GM21737 (cell line): ENCODE measurements around the gene DHX32.

Experiments
- ATAC-seq: cut with Tn5 transposase; IDR thresholded peaks from one replicate; pipeline ENCODE4 v1.9.1; 2021; ENCODE audit warnings: mild to moderate bottlenecking, moderate library complexity; ENCODE audit not compliant: unreplicated experiment

The DHX32 gene

DNA sequence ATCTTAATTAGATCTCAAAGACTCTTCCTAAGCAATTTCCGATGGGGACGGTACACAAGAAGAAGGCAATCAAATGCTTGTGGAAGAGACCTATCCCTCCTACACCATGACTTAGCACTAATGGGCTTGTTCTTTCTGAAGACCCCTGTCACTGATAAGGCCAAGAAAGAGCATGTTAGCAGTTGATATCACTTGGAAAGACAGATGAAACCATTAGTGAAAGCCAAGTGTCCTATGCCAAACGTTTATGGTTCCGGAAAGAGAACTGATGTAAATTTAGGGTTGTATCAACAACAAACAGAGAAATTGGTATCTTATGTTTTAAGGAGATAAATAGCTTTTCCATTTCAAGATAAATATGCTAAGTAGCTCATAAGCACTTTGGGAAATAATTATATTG lies 64.5 kb downstream of the DHX32 start:
- ATAC-seq = no peak

DNA sequence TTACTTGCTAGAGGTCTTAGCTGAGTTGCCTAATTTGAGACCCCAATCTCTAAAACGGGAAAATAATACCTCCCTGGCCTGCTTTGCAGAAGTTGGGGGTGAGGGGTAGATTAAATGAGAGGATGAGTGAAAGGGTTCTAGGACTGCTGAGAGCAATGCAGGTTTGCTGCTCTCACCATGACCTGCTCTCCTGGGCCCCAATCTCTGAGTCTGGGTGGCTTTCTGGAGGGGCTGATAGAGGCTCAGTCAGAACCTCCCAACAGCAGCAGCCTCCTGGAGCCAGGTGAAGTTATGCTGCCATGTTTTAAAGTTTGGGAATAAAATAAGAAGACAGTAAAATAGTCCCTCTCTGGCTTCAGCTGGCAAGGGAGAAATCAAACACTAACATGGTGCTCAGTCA lies 65.3 kb downstream of the DHX32 start:
- no peak for ATAC-seq

DNA sequence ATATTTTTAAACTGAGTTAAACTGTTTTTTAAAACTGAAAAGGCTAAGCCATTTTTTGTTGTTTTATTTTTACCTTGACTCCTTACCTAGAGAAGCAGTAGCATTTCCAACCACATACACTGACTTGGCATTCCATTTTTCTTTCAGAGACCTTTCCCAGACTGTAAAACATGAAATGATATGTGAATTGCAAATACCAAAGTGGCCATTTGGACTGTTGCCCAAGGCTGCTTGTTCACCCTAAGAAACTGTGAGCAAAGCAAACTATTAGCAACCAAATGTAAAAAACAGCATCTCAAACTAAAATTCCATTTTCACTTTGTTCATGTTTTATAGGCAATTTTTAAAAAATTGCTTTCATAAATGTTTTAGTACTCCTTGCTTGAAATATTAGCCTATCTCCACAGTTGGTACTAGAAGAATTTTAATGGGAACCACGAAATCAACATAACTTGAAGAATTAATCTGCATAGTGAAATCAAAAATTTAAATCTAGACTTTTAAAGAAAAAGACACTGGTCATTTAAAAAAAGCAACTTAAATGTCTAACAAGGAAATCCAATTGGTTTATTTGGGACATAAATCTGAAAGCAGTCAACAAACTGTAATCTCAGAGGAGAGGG lies 68.9 kb downstream of the DHX32 start:
- no peak for ATAC-seq

DNA sequence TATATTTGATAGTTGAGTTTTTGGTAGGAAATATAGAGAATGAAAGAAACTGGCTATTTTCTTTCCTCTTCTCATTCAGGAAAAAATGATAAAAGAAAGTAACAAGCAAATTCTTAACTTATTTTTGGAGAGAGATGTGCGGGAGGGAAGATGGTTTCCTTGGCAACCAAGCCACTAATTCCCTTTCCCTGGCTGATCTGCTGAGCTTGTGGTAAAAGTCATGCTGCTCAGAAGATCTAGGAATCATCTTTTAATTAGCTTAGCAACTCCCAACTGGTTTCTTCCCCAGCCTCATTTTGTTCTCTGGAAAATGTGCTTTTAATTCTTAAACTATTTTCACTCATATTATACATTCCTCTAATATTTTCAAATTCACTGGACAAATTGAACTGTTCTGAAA lies 69.8 kb downstream of the DHX32 start:
- ATAC-seq = no peak

DNA sequence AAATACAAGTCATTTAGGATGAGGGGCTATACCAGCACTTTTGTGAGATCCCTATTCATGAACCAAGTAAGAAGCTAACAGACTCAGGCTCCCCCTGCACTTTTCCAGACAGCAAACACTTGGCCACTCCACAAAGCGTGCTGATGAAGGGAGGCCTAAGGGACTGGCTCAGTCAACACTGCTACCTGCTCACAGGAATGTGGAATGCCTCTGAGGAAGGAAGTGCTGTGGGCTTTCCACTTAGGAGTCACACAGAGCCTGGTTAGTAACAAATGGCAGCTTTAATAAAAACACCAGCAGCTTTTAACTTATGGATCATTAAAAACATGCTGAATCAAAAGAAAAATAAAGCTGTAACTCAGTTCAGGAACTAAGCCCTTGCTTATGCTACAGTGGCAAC lies 73.0 kb downstream of the DHX32 start:
- no peak for ATAC-seq

DNA sequence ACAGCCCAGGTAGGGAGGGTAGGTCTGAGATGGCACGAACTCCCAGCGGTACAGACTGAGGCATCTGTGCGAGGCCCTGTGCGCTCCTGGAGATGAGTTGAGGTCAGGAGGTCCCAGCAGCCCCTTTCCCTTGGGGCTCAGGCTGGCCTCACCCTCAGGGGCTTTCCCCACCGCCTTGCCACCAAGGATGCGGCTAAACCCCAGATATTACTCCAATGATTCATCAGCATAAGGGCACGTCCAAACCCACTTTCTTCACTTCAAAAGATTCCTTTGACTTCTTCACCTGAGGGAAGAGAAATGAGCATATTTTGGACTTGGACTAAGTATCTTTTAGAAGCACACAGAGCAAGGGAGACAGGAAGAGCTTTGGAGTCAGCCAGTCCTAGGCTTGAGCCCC lies 78.4 kb downstream of the DHX32 start:
- no peak for ATAC-seq

DNA sequence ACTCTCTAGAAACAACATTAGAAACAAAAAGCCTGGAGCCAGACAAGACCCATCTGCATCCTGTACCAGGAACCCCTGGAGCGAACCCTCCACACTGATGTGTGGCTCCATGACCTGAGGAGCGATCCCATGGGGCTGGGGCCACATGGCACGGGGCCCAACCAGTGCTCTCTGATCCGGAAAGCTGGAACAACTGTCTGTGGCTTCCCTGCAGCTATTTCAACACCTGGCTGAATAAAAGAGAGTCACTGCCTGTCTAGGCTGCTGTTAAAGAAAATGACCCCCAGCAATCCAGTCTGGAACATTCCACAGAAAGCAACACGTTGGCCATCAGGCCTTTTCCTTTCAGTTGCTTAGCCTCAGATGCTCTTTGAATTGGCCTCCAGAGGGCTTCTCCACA lies 79.0 kb downstream of the DHX32 start:
- no peak for ATAC-seq

DNA sequence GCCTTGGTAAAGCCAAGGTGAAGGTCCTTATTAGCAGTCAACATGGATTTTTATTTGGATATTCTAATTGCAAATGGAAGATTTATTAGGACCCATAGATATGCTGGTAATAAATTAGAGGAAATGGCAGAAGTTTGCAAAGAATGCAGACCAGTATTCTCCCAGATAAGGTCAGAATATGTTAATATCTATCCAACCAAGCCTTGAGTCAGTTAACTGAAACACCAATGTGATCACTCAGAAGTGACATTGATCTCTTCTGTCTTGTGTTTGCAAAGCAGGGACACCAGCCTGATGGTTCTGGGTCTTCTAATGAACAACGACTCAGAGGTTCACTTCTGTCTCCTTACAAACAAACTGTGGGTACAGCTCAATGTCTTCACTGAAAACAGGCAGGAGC lies 79.5 kb downstream of the DHX32 start:
- ATAC-seq = no peak

DNA sequence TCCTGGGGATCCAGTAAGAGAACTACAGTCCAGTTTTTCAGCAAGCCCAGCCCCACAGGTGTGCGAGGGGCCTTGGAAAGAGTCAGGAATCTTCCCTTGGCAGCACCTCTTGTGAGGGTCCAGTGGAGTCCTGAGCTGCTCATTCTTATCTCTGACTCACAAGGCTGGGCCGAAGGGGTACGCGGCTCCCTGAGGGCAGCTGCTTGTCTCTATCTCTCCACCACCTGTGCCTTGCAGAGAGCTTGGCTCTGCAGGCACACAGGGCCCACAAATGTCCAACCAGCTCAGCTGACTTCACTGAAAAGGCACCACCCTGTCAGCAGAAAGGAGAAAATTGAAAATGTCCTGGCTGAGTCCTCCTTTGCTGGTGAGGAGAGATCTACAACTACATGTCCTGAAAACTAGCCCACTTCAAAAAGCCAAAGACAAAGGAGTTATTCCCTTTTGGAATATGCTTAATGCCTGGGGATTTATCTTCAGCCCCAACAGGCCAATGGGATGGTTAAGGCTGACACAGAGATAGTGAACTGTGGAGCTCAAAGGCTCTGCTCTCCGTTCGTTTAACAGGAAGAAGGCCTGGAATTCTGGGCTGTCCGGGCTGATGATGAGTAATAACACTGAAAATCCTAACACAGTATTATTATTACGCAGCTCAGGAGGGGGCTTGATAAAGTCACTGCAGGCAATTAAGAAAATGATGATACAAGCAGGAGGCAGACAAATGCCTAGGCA lies 81.5 kb downstream of the DHX32 start:
- no peak for ATAC-seq

DNA sequence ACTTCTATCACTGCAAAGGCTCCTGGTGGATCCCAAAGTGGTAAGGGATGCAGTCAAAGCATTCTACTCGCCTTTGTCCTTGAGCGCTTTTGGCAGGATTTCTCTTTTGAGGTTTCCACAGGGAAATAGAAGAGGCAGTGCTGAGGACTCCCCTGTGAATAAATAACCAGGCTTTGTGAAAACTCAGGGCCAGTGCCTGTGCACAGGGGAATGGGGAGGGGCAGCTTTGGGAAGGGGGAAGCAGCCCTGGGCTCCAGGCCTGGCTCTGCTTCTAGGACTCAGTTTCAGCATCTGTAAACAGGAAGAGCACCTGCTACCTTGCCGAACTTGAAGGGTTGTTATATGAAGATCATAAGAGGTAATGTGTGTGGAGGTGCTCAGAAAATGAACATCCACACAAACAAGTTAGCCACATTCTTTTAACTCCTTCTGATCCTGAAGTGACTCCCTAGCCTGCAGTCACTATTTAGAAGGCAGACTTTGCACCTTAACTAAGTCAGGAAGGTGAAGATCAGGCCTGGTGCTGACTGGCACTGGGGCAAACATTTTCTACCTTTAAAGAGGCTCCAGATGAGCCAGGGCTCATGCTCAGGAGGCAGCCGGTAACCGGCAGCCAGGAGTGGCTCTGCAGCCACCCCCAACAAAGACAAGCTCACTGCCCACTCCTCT lies 83.0 kb downstream of the DHX32 start:
- ATAC-seq = no peak

DNA sequence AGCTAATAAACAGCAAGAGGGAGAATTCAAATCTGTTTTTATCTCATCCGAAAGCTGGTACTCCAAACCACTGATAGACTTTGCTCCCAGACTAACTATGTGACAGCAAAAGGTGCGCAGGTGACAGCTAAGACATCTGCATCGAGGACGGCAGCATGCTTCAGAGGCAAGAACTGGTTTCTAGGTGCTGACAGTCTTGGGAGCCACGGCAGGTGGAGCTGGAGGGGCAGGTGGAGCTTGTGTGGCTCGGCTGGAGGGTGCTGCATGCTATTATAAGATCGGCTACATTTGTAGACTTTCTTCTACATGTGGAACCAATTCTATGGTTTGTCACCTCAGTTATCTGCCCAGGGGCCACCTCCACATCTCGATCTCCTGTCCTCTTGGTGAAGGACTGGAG lies 83.7 kb downstream of the DHX32 start:
- no peak for ATAC-seq

DNA sequence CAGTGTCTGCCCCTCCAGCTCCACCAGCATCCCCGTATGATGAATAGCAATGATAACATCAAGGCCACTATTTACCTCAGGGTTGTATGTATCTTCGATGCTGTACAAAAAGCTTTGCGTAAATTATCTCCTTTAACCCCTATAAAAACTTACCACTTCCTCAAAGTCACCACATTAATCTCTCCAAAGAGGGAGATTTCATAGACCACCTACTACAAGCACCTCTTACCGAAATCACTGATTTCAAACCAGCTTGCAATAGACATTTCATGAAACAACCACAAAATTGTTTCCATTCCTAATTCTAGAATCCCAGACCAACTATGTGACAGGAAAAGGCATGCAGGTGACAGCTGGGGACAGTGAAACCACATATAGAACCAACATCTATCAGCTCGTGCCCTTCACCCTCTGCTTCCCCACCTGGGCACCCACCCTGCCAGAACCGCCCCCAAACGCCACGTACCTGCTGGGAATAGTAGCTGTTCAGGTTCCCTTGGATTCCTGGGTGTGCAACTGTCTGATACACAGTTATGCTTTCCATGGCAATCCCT lies 85.4 kb downstream of the DHX32 start:
- no peak for ATAC-seq

DNA sequence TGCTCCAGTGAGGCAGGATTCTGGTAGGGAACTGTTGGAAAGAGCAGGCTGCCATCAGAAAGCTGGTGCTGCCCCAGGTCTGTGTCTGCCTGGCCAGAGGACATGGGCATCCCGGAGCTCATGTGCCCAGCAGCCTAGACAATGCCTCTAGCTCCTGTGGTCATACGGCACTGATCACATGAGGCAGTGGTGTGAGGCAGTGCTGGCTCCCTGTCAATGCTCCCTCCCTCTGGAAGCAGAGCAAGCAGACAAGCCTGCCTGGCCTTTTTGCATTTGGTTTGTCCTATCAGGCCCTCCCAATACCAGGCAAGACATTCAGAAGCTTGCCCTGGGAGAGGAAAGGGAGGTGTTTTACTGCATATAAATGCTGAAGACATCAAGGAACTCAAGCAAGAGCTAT lies 86.0 kb downstream of the DHX32 start:
- no peak for ATAC-seq

DNA sequence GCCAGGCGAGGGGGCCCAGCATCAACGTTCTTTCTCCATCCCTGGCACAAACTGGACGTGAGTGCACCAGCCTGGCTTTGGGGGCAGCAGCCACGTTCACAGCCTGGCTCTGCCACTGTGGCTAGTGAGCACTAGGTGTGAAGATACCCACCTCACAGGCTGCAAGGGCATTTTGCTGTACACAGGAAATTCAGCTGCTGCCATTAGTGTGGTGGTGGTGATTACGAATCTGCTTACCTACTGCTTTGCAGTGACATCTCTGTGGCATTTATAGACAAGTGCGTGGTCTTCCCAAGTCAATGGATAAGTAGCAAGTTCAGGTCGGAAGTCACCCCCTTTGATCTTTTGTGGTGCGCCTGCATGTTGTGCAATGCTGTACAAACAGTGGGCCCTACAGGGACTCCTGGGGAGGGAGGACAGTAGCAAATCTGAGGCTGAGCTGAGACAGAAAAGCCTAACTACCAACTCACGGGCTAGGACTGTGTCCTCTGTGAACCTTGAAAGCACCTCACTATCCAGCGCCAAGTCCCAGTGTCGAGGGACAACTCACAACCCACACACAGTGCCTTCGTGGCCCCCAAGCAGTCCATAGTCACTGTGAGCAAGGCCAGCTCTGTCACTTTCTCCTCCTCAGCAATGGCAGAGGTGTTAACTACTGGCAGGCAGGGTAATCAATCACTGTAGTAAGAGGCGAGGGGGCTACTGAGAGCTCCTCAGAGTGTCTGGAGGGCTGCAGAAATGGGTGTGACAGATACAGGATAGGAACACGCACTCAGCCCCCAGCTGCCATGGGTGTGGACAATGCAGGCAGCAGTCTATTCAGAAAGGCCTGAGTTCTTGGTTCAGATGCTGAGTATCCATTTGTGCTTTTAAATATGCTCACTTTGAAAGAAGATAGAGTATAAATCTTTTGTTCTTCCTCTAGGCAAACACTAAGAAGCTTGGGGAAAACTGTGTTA lies 88.5 kb downstream of the DHX32 start:
- no peak for ATAC-seq

DNA sequence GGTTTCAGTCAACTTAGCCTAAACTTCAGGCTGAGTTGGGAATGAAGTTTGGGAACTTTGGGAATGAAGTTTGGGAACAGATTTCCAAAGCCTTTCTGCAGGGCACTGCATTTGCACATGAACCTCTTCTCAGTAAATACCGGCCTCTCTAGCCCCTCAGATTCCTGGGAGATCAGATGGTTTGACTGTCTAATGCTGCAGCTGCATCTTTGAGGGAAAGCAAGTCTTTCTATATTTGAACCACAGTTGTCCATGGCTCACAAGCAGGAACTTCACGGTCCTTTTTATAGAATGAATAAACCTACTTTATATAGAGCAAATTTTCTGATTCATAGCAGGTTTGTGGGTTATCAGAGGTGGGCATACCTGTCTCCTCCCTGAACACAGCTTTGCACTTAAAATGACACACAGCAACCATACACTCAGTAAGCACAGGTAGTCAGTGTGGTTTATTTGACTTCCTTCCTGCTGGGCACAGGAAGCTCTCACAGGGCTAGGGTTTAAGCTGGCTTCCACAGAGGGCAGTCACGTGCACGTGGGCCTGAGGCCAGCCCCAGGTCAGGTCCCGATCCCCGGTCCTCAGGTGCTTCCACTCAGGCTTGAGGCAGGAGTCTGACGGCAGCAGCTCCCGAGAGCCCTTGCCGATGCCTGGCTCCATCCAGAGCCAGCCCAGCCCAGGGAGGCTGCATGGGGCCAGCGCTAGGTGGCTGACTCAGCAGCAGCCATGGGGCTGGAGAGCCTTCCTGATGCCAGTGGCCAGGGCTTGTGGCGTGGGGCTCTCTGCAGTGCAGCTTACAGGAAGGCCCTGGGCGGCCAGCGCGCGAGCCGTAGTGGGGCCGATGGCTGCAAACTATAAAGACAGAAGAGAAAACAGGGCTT lies 92.7 kb downstream of the DHX32 start:
- no peak for ATAC-seq
